ENCODE measurements around the gene BBIP1.
A peak's percentile ranks its signal among the peaks of the same experiment; 100 is the strongest.

The BBIP1 gene

DNA sequence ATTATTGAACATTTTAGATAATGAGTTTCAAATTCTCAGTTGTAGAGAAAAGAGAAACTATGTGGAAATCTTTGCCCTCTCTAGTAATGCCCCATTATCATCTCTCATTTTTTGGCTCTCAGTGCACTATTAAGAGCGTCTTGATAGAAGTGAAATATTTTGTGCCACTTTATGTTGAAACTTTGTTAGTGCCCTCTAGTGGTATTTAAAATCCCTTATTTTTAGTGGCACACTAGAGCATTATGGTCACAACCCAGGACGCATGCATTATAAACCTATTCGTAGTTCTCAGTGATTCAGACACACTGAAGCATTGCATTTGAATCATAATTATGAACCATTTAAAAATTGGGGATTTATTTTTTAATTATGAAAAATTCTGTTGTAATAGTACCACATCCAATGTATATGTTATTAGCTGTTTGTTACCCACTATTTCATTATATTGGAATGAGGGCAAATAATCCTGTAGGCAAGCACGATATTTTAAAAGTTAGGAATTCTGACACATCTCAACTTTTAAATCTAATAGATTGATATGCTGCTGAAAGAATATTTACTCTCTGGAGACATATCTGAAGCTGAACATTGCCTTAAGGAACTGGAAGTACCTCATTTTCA is 25.3 kb downstream of the BBIP1 start:
- no peak for TF ChIP-seq NFRKB (IDR thresholded peaks at IDR 0.05)
- no peak for TF ChIP-seq BHLHE40 (IDR thresholded peaks at IDR 0.05; ENCODE audit: borderline replicate concordance)
- no peak for TF ChIP-seq FOXK2 (IDR thresholded peaks at IDR 0.05)
- no peak for TF ChIP-seq CTBP1 (IDR thresholded peaks at IDR 0.05; ENCODE audit: borderline replicate concordance)
- no peak for TF ChIP-seq ELF4 (IDR thresholded peaks at IDR 0.05)
- TF ChIP-seq SP1 (IDR thresholded peaks at IDR 0.05), result no peak
- ChIA-PET POLR2A (no interaction called here), CTCF (interaction anchor here (0.8 to 1.9 kb wide), 5 partner anchors 9 to 148 kb away, joined by 3 to 8 read pairs (median 4); no protein-coding TSS in a partner anchor)
- DNase-seq (ENCODE audit: extremely low spot score), result peak; percentile 52

GRCh38 chr10:110892602-110893288 is 26.2 kb downstream of the BBIP1 start:
- no peak for DNase-seq (ENCODE audit: extremely low spot score)
- CTCF ChIA-PET, result interaction anchor here (0.5 to 1.9 kb wide), 3 partner anchors 10 to 268 kb away, joined by 3 to 8 read pairs (median 4); no protein-coding TSS in a partner anchor
- TF ChIP-seq HDGF (IDR thresholded peaks at IDR 0.05; ENCODE audit: borderline replicate concordance) (no peak), SUZ12 (IDR thresholded peaks at IDR 0.05) (no peak), BHLHE40 (IDR thresholded peaks at IDR 0.05; ENCODE audit: borderline replicate concordance) (no peak)
- POLR2A ChIA-PET, result no interaction called here

GRCh38 chr10:110887560-110887959 is 31.4 kb downstream of the BBIP1 start:
- ChIA-PET CTCF (no interaction called here), POLR2A (interaction anchor here (0.9 kb wide), 1 partner anchor 146 kb away, joined by 3 read pairs; no protein-coding TSS in a partner anchor)
- TF ChIP-seq ARNT (IDR thresholded peaks at IDR 0.05), result no peak
- no peak for TF ChIP-seq HDGF (IDR thresholded peaks at IDR 0.05; ENCODE audit: borderline replicate concordance)
- TF ChIP-seq BHLHE40 (IDR thresholded peaks at IDR 0.05; ENCODE audit: borderline replicate concordance), result no peak
- TF ChIP-seq L3MBTL2 (conservative IDR thresholded peaks at IDR 0.05), result no peak
- TF ChIP-seq CTBP1 (IDR thresholded peaks at IDR 0.05; ENCODE audit: borderline replicate concordance), result no peak
- TF ChIP-seq ZNF384 (IDR thresholded peaks at IDR 0.05), result no peak
- no peak for TF ChIP-seq FOXK2 (IDR thresholded peaks at IDR 0.05)
- no peak for TF ChIP-seq SP1 (IDR thresholded peaks at IDR 0.05)
- no peak for TF ChIP-seq LEF1 (IDR thresholded peaks at IDR 0.05; ENCODE audit: borderline replicate concordance)
- TF ChIP-seq TARDBP (IDR thresholded peaks at IDR 0.05), result no peak
- no peak for TF ChIP-seq ELF4 (IDR thresholded peaks at IDR 0.05)
- TF ChIP-seq FOXA1 (IDR thresholded peaks at IDR 0.05), result no peak
- no peak for TF ChIP-seq SUZ12 (IDR thresholded peaks at IDR 0.05)
- TF ChIP-seq PKNOX1 (IDR thresholded peaks at IDR 0.05), result no peak
- no peak for TF ChIP-seq NFRKB (IDR thresholded peaks at IDR 0.05)
- TF ChIP-seq FOXM1 (IDR thresholded peaks at IDR 0.05; ENCODE audit: borderline replicate concordance), result no peak
- no peak for DNase-seq (ENCODE audit: extremely low spot score)

GRCh38 chr10:110885932-110886674 is 32.9 kb downstream of the BBIP1 start:
- no peak for DNase-seq (ENCODE audit: extremely low spot score)
- ChIA-PET CTCF (no interaction called here), POLR2A (no interaction called here)
- TF ChIP-seq ELF4 (IDR thresholded peaks at IDR 0.05), result no peak
- no peak for TF ChIP-seq ARNT (IDR thresholded peaks at IDR 0.05)
- TF ChIP-seq PKNOX1 (IDR thresholded peaks at IDR 0.05), result no peak
- TF ChIP-seq SUZ12 (IDR thresholded peaks at IDR 0.05), result no peak
- no peak for TF ChIP-seq HDGF (IDR thresholded peaks at IDR 0.05; ENCODE audit: borderline replicate concordance)
- no peak for TF ChIP-seq CTBP1 (IDR thresholded peaks at IDR 0.05; ENCODE audit: borderline replicate concordance)
- no peak for TF ChIP-seq LEF1 (IDR thresholded peaks at IDR 0.05; ENCODE audit: borderline replicate concordance)
- no peak for TF ChIP-seq FOXM1 (IDR thresholded peaks at IDR 0.05; ENCODE audit: borderline replicate concordance)
- TF ChIP-seq NFRKB (IDR thresholded peaks at IDR 0.05), result no peak
- no peak for TF ChIP-seq FOXK2 (IDR thresholded peaks at IDR 0.05)
- TF ChIP-seq SP1 (IDR thresholded peaks at IDR 0.05), result no peak

GRCh38 chr10:110883924-110884323 is 35.1 kb downstream of the BBIP1 start:
- DNase-seq (ENCODE audit: extremely low spot score), result no peak
- TF ChIP-seq FOXK2 (IDR thresholded peaks at IDR 0.05) (no peak), ZNF384 (IDR thresholded peaks at IDR 0.05) (no peak), HDGF (IDR thresholded peaks at IDR 0.05; ENCODE audit: borderline replicate concordance) (no peak)
- ChIA-PET CTCF (no interaction called here), POLR2A (no interaction called here)

- ChIA-PET CTCF (interaction anchor here (0.6 kb wide), 1 partner anchor 16 kb away, joined by 10 read pairs; no protein-coding TSS in a partner anchor), POLR2A (interaction anchor here (1.0 to 1.1 kb wide), 2 partner anchors 14 to 37 kb away, joined by 3 read pairs; partner anchors contain the start of gene BBIP1)
- no peak for DNase-seq (ENCODE audit: extremely low spot score)
Observed at GRCh38 chr10:110881905-110882304, 37.1 kb downstream of the BBIP1 start.

More at GRCh38 chr10:110881905-110882304, 37.1 kb downstream of the BBIP1 start:
- TF ChIP-seq NFRKB (IDR thresholded peaks at IDR 0.05) (no peak), ARNT (IDR thresholded peaks at IDR 0.05) (no peak), FOXK2 (IDR thresholded peaks at IDR 0.05) (no peak), ZNF384 (IDR thresholded peaks at IDR 0.05) (no peak), SUZ12 (IDR thresholded peaks at IDR 0.05) (no peak)

Data from HEK293T (cell line).